Heart right ventricle (tissue), 16 donors: ENCODE data around the gene FGF14. TPM values are rescaled to one million over a fixed set of nuclear protein-coding genes. Genes with fewer than 3 reads are reported as not detected.

Experiments
- ATAC-seq, 8 donors: fragments of 200-7000 bp; cut with Tn5 transposase; one replicate each; pipeline ENCODE4 v1.9.1; 2020; ENCODE audit warnings: mild to moderate bottlenecking in 8 of 8, moderate library complexity in 8 of 8, moderate number of reproducible peaks in 1 of 8
- DNase-seq, 2 donors: peaks; one replicate each; pipeline ENCODE4 v3.0.0-alpha.2; 2020
- H3K27ac ChIP-seq, 10 donors: fragments of 200-600 bp; sonication (generic) in 2 of 10; one replicate each; pipeline versions ENCODE4 v1.5.0 to v1.8.0; 2020 to 2022; ENCODE audit warnings: mild to moderate bottlenecking in 3 of 10
- H3K27me3 ChIP-seq, 7 donors: fragments of 200-600 bp; one replicate each; pipeline ENCODE4 v1.8.0; 2021 to 2022; ENCODE audit warnings: mild to moderate bottlenecking in 2 of 7
- H3K36me3 ChIP-seq, 9 donors: fragments of 200-600 bp; sonication (generic) in 1 of 9; one replicate each; pipeline versions ENCODE4 v1.5.0 to v1.8.0; 2020 to 2022; ENCODE audit warnings: mild to moderate bottlenecking in 2 of 9
- H3K4me1 ChIP-seq, 9 donors: fragments of 200-600 bp; sonication (generic) in 1 of 9; one replicate each; pipeline versions ENCODE4 v1.5.0 to v1.8.0; 2020 to 2022; ENCODE audit warnings: mild to moderate bottlenecking in 4 of 9
- H3K4me3 ChIP-seq, 10 donors: fragments of 200-600 bp; sonication (generic) in 2 of 10; one replicate each; pipeline versions ENCODE4 v1.5.0 to v1.8.0; 2020 to 2022; ENCODE audit warnings: mild to moderate bottlenecking in 7 of 10, moderate library complexity in 2 of 10
- H3K9me3 ChIP-seq, 11 donors: fragments of 200-600 bp in 10 of 11; sonication (generic) in 2 of 11; one replicate each; pipeline versions ENCODE4 v1.5.0 to v1.8.0; 2013 to 2022; ENCODE audit warnings: mild to moderate bottlenecking in 2 of 11, control low read depth in 1 of 11, moderate library complexity in 1 of 11
- WGBS, 2 donors: extraction: QIAGEN DNeasy Blood & Tissue Kit; methylation state at CpG; one replicate each; pipeline ENCODE4 v1.1.7; 2013; ENCODE audit warnings: inconsistent platforms in 1 of 2; 5-methylcytosine and 5-hydroxymethylcytosine counted together
- intact Hi-C, 10 donors: fragments of 100-400 bp; cut with DNase I; formaldehyde crosslinking; loops; one replicate each; pipeline versions ENCODE4 v1.11.1 to v1.14.2; 2022
- polyA plus RNA-seq, 2 donors: library from polyadenylated mRNA; stranded (reverse); fragments of 200-250 nt; gene quantifications; one replicate each; pipeline ENCODE4 v1.2.3, GENCODE V29; 2013
- total RNA-seq, 10 donors: library from RNA; stranded (reverse); fragmentation: NEBNext Ultra II Directional in 3 of 10; extraction: Animal tissue kit (Norgen Biotek cat#: 25700) in 3 of 10; gene quantifications; one replicate each; pipeline versions ENCODE4 v1.2.1 to v1.2.4, GENCODE V29; 2021 to 2023
- TF ChIP-seq, protein P1 (sequence below), 9 donors: fragments of 200-600 bp; sonication (generic) in 2 of 9; IDR thresholded peaks; one replicate each; pipeline versions ENCODE4 v1.5.0 to v1.8.0; 2021 to 2022; ENCODE audit warnings: antibody characterized with exemption in 9 of 9, mild to moderate bottlenecking in 5 of 9, moderate library complexity in 1 of 9
- donor health status: Arrhythmogenic right ventricular cardiomyopathy.
- donor health status: ischemic (EF 13 %, LVEDD 7.1; RV severe dilation, severe dysfunction).
- donor health status: healthy with polysubstance abuse.
- donor health status: DM: no; HTN: yes; CAD: no.
- donor health status: DM: no; HTN: no; CAD: no.
- donor health status: ischemic (EF 25% LVEDD 6.9; RV normal size, moderate dysfunction).
- donor health status: ischemic (EF 25% LVEDD 5.7; RV mildly dilated, moderate dysfunction).
- donor health status: healthy.
- donor health status: DM: yes; HTN: yes; CAD: no.
- donor health status: Ischemic cardiomyopathy.
- donor health status: ischemic (EF 35%, LVEDD 5.7; RV mildly dilated, moderate dysfunction).
- donor health status: nonischemic (EF 11% LVEDD 7.7; RV severe dilation, severe dysfunction).
- donor health status: DM: yes; HTN: yes; CAD: no.
- donor health status: PGD.
- donor health status: ischemic (EF 29% LVEDD 5.4; RV normal size, mild dysfunction).
- donor health status: nonischemic (EF 23%, LVEDD 6.1; RV moderate dilation, normal function).

Gene FGF14
- total and polyA plus RNA-seq, 12 donors = 0.20 to 7.8 (median 5.3) TPM

DNA sequence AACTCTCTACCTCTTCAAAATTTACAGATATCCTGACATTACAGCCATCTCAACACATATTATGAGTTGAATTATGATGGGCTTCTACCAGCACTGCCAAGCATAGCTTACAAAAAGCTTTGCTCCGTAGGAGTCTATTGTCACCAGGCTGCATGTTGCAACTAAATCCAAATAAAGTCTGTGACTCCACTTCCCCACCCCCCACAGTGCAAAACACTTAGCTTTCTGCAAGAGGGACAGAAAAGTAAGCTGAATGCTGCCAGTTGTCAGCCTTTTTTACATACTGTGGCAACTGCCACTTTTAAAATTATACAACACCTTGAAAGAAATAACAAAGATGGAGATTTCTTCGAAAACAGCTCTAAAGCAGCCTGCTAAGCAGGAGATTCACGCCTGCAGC, 189.1 kb downstream of the FGF14 start:
- no peak for DNase-seq
- H3K4me1 ChIP-seq = no peaks in the 10 kb centered on the region
- TF ChIP-seq, protein P1, sequence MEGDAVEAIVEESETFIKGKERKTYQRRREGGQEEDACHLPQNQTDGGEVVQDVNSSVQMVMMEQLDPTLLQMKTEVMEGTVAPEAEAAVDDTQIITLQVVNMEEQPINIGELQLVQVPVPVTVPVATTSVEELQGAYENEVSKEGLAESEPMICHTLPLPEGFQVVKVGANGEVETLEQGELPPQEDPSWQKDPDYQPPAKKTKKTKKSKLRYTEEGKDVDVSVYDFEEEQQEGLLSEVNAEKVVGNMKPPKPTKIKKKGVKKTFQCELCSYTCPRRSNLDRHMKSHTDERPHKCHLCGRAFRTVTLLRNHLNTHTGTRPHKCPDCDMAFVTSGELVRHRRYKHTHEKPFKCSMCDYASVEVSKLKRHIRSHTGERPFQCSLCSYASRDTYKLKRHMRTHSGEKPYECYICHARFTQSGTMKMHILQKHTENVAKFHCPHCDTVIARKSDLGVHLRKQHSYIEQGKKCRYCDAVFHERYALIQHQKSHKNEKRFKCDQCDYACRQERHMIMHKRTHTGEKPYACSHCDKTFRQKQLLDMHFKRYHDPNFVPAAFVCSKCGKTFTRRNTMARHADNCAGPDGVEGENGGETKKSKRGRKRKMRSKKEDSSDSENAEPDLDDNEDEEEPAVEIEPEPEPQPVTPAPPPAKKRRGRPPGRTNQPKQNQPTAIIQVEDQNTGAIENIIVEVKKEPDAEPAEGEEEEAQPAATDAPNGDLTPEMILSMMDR (IDR thresholded peaks at IDR 0.05) = no peak
- ATAC-seq = no peak
- H3K4me3 ChIP-seq = no peak overlapping the region
- H3K9me3 ChIP-seq = no peaks in the 10 kb centered on the region
- H3K36me3 ChIP-seq = no peaks in the 10 kb centered on the region
- 42 to 50% methylated on average over 3 of the region's 3 CpGs for WGBS, 2 donors
- H3K27me3 ChIP-seq = no peaks in the 10 kb centered on the region
- intact Hi-C loops = no loop called here
- H3K27ac ChIP-seq = no peak overlapping the region

DNA sequence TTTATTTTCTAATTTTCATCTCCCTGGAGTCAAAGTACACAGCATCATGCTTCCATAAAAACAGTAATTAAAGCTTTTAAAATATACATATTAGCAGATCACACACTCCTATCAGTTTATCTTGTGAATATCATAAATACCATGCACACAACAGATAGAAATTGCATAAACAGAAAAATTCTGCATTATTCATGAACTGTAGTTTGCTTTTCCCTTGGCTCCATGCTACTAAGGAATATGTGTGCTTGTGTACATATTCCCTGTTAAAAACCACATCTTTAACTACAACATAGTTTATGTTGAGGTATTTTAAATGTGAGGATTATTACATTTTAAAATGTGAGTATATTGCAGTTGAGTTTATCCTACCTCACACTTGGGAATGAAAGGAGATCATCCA, 193.5 kb downstream of the FGF14 start:
- Histone ChIP-seq H3K4me1 (no peaks in the 10 kb centered on the region), H3K4me3 (no peak overlapping the region), H3K27ac (no peak overlapping the region), H3K36me3 (no peaks in the 10 kb centered on the region), H3K9me3 (no peaks in the 10 kb centered on the region), H3K27me3 (no peaks in the 10 kb centered on the region)
- TF ChIP-seq, protein P1 (IDR thresholded peaks at IDR 0.05) = no peak
- intact Hi-C loops = loop anchor here in 1 of 10 donors (10.0 kb wide), 1 partner anchor 186 kb away; no protein-coding TSS in a partner anchor
- DNase-seq (no peak), ATAC-seq (no peak)

DNA sequence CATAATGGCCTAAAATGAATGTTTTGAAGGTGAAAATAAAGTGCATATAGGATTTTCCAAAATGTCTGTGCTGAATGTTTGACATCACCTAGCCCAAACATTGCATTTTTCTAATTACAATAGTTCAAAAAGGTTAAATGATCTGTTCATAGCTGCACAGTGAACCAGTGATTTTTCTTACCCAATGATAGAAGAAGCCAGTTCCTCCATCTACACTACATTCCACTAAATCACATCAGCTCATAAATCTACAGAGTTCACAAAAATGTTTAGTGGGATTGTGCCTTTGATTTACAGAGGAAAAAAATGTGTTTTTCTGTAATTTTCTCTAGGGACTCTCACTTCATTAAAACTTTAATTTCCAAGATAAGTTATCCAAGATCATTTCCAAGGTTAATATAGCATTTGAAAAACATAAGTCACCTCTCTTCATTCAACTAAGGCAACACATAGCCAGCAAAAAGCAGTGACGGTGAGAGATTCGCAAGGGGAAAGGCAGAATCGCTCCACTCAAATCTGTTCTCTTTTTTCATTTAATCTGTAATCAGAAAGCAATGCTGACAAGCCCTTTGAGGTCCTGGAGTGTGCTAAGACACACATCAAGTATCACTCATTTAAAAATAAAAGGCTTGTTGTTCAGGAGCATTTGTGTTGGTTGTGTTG, 194.0 kb downstream of the FGF14 start:
- Histone ChIP-seq H3K27me3 (no peaks in the 10 kb centered on the region), H3K4me3 (no peak overlapping the region), H3K36me3 (no peaks in the 10 kb centered on the region), H3K4me1 (no peaks in the 10 kb centered on the region), H3K27ac (no peak overlapping the region), H3K9me3 (no peaks in the 10 kb centered on the region)
- no peak for DNase-seq
- intact Hi-C loops = loop anchor here in 1 of 10 donors (10.0 kb wide), 1 partner anchor 187 kb away; no protein-coding TSS in a partner anchor
- 60 to 62% methylated on average over 3 of the region's 3 CpGs for WGBS, 2 donors
- TF ChIP-seq, protein P1 (IDR thresholded peaks at IDR 0.05) = no peak
- no peak for ATAC-seq

DNA sequence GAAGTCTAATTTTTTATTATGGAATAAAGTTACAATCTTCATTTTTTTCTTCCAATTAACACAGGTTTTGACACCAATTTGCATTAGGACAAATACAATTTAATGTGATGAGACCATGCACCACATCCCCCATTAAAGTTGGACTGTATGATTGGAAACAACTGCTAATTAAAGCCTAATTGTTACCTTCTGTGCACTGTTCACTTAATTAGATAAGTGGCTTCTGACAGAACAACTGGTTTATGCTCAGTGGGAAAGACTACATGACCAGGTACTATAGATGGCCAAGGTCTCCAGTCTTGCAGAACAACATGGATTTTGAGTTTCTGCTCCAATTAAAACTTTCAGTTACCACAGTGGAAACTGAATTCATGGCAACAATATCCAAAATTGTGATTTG, 198.1 kb downstream of the FGF14 start:
- no peak overlapping the region for H3K27ac ChIP-seq
- DNase-seq (no peak), ATAC-seq (no peak)
- H3K9me3 ChIP-seq = no peaks in the 10 kb centered on the region
- no peaks in the 10 kb centered on the region for H3K36me3 ChIP-seq
- no peaks in the 10 kb centered on the region for H3K4me1 ChIP-seq
- no peak overlapping the region for H3K4me3 ChIP-seq
- intact Hi-C loops = loop anchor here in 1 of 10 donors (10.0 kb wide), 1 partner anchor 191 kb away; no protein-coding TSS in a partner anchor
- TF ChIP-seq, protein P1 (IDR thresholded peaks at IDR 0.05) = no peak
- no peaks in the 10 kb centered on the region for H3K27me3 ChIP-seq
